Fibroblast of gingiva (primary cell): Measurements from ENCODE around the gene MAMLD1.
"Not testable (repeated sequence)": the region's sequence is repeated elsewhere in the genome, so short reads cannot be mapped to it uniquely, and the experiment has no call there.

Source experiments
- DNase-seq: peaks from one replicate; pipeline ENCODE4 v3.0.0-alpha.2; 2011; ENCODE audit warnings: low read depth

Gene MAMLD1, protein sequence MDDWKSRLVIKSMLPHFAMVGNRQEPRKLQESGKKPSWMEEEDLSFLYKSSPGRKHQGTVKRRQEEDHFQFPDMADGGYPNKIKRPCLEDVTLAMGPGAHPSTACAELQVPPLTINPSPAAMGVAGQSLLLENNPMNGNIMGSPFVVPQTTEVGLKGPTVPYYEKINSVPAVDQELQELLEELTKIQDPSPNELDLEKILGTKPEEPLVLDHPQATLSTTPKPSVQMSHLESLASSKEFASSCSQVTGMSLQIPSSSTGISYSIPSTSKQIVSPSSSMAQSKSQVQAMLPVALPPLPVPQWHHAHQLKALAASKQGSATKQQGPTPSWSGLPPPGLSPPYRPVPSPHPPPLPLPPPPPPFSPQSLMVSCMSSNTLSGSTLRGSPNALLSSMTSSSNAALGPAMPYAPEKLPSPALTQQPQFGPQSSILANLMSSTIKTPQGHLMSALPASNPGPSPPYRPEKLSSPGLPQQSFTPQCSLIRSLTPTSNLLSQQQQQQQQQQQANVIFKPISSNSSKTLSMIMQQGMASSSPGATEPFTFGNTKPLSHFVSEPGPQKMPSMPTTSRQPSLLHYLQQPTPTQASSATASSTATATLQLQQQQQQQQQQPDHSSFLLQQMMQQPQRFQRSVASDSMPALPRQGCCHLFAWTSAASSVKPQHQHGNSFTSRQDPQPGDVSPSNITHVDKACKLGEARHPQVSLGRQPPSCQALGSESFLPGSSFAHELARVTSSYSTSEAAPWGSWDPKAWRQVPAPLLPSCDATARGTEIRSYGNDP

DNA sequence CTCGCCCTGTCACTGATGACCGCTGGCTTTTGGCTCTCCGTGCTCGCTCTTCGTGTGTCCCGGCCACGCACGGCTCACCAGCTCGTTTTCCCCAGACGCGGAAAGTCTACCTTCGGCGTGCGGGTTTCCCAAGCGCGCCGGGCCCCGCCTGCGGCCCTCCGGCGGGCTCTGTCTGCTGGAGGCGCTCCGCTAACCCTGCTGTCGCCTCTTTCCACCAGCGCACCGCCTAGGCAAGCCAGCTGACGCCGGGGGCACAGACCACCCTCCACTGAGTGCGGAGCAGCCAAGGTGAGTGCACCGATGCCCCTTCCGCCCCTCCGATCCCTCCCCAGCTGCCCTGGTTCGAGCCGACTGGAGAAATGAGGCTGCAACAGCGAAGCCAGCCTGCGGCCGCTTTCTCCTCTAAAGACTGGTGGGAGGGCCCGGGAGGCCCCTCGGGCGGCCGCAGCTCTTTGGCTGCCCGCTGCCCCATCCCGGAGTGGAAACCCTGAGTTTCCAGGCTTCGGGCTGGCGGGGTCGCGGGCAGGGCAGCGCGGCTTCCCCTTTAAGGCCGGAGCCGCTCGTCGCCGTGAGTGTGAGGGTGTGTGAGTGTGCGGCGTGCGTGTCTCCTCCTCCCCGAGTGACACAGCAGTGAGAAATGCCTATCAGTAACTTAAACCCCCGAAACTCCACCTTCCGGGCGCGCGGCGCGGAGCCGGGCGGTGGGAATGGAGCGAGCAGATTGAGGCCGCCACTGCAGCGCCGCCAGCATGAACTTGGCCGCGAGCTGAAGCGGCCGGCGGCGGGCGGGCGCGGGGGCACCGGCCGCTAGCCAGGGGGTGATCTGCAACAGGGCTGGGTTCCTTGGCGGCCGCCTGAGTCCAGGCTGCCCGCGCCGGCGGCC lies at the start of gene MAMLD1:
MAMLD1 (plus strand) TSS at position 719 of the 883 bp plus-strand sequence. CDS start 82,200 bp downstream, outside the sequence.
- DNase-seq: peak; percentile 85

- no peak for DNase-seq
These were observed 49.6 kb upstream of the MAMLD1 start for GRCh38 chrX:150313514-150313913.

- DNase-seq: no peak
These were observed 48.9 kb upstream of the MAMLD1 start for GRCh38 chrX:150314186-150314585.

- DNase-seq: no peak
These were observed 46.6 kb upstream of the MAMLD1 start for GRCh38 chrX:150316564-150316963.

DNA sequence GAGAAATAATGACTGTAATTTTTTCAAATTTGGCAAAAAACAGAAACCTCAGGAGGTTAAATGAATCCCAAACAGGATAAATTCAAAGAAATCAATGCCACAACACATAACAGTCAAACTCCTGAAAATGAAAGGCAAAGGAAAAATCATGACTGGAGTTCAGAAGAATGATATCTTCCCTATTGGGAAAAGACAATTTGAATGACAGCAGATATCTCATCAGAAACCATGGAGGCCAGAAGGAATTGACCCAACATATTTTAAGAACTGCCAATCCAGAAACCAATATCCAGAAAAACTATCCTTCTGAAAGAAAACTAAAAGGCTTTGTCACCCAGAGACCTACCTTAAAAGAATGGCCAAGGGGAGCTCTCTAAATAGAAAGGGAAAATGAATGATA lies 40.1 kb upstream of the MAMLD1 start:
- no peak for DNase-seq

DNA sequence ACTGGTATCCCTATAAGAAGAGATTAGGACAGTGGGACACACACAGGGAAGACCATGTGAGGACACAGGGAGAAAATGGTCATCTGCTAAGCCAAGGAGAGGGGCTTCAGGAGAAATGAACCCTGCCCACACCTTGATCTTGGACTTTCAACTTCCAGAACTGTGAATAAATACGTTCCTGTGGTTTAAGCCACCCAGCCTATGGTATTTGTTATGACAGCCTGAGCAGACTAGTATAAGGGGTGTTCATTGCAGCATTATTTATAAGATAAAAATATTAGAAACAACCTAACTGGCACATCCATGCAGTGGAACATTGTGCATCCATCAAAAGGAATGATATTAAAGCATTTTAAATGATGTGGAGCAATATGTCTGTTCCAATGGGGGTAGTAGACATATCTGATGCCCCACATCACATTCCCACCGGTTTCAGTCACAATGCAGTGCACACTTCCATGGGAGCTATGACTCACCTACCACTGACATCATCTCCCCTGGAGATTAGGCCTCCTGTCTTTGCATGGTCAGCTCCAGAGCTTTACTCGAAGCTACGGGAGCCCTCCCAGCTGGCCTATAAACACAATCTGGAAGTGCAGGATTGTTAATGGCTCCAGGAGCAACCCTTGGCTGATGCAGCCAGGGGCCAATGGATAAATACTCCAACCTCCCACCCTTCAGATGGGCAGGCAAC lies 38.9 kb upstream of the MAMLD1 start:
- DNase-seq: peak; percentile 49

- DNase-seq: no peak
These were observed 38.2 kb upstream of the MAMLD1 start for GRCh38 chrX:150324919-150325318.

GRCh38 chrX:150326541-150327247 lies 36.4 kb upstream of the MAMLD1 start:
- no peak for DNase-seq

- DNase-seq: no peak
These were observed 33.8 kb upstream of the MAMLD1 start for GRCh38 chrX:150329282-150329681.

DNA sequence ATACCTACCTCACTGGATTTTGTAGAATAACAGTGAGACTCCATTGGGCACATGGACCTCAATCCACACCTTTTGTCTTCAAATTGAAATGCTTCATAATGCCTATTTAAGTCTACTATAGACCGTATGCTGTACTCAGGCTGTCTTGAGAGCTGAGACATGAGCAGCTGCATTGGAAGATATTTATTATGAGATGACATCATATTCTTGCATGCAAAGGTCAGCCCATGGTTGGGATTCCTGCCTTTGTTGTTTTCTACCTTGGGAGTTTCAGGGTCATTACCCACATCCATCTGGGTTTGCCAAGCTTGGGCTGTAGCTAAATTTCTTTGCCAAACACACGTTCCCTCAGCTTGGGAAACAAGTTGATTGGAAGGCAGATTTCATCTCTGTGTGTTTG lies 33.2 kb upstream of the MAMLD1 start:
- DNase-seq: no peak

DNA sequence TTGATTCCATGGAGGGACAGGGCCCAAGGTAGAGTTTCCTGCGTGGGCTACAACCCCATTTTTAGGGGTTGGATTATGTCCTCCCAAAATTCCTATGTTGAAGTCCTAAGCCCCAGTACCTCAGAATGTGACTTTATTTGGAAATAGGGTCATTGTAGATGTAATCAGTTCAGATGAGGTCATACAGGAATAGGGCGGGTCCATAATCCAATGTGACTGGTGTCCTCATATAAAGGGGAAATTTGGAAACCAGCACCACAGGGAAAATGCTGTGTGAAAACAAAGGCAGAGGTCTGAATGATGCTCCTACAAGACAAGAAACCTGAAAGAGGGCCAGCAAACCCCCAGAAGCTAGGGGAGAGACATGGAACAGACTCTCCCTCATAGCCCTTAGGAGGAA lies 31.1 kb upstream of the MAMLD1 start:
- no peak for DNase-seq

DNA sequence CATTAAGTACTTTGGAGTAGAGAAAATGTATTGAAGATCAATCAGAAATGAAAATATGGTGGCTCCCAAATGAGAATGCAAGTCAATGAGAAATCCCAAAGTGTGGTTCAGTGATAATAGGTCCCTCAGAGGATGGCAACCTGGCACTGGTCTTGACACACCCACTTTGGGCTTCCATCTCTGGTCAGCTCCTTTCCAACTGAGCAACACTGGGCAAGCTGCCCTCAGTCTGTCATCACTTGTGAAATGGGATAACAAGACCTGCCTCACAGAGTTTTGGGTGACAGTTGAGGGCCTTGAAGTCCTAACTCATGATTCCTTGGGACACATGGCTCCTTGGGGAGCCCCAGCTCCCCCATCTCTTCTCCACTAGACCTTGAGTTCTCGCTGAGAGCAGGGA lies 29.0 kb upstream of the MAMLD1 start:
- DNase-seq: no peak

- DNase-seq: no peak
These were observed 28.1 kb upstream of the MAMLD1 start for GRCh38 chrX:150334981-150335380.

GRCh38 chrX:150337026-150337425 lies 26.1 kb upstream of the MAMLD1 start:
- DNase-seq: no peak

- no peak for DNase-seq
These were observed 25.6 kb upstream of the MAMLD1 start for GRCh38 chrX:150337536-150337935.

GRCh38 chrX:150338615-150339014 lies 24.5 kb upstream of the MAMLD1 start:
- no peak for DNase-seq

DNA sequence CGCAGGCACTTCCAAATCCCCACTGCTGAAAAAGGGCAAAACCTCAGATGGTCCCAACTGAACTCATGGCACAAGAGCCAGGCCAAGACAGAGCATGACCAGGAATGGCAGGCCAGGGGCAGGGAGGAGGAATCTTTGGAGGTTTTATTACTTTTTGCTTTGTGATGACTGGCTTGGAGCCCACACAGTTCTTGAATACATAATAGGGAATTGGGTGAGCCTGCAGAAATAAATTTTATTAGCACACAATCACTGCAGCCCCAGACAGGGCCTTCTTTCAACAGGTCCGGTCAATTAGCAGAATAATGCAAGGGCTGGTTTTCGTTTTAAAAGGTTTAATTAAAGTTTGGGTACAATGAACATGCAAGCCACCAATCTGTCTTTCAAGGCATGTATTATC lies 23.4 kb upstream of the MAMLD1 start:
- DNase-seq: no peak

DNA sequence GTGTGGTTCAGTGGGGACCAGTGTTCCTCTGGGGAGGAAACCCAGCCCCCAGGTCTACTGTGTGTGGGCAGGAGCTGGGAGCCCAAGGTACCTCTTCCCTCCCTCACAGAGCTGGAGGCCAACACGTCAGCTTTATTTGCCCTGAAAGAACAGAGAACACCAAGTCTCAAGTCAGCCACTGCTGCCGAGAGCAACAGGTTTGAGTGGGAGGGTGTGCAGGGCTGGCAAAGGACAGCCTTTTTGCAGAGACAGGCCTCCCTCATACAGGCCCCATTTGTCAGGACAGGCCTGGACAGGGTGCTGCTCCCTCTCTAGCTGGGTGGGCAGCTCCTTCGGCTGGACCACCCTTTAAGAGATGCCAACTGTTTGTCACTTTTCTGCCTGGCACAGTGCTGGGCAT lies 22.8 kb upstream of the MAMLD1 start:
- DNase-seq: not testable (repeated sequence)

- no peak for DNase-seq
These were observed 15.6 kb upstream of the MAMLD1 start for GRCh38 chrX:150347471-150347870.

DNA sequence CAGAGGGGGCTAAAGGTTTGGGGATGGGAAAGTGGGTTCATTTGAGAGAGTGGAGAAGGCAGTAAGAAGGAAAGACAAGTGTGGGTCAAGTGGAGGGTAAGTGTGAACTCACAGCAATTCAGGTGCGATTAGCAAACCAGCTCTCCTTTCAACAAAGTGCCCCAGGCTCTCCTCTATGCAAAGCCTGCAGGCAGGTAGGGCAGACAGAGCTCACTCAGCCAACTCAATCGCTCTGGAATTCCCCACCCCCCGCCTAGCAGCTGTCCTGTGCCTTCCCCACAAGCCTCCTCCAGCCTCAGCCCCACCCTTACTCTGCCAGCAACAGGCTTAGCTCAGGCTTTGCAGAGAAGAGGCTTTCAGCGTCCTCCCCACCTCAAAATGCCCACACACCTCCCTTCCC lies 14.8 kb upstream of the MAMLD1 start:
- DNase-seq: no peak

DNA sequence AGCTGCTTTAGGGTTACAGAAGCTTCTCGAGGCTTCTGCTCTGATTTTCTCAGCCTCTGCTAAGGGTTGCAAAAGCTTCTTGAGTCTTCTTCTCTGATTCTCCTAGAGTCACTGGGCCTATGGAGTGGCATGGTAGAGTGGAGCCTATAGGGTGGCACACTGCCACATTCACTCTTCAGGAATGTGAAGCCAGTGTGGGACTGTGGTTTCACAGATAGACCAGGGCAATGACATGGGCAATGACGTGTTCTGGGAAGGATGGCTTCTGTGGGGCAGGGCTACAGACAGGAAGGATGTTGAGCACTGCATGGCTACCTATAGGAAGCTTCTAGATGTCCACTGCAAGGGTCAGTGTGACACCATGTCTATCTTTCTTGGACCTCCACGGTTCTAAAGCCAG lies 11.0 kb upstream of the MAMLD1 start:
- DNase-seq: no peak
